OCI-LY1 (cell line): Measurements from ENCODE around the gene DNAH14.

Source experiments
- EZH2 ChIP-seq: fragments of 200-600 bp; sonication (generic), shearing (Covaris generic); IDR thresholded peaks from 2 replicates; pipeline ENCODE4 v1.8.0; 2017; ENCODE audit warnings: borderline replicate concordance, mixed run types, mild to moderate bottlenecking, antibody characterized with exemption, low read length, moderate library complexity, mixed read lengths
- TF ChIP-seq, protein P1 (sequence below): fragments of 200-600 bp; sonication (generic), shearing (Covaris generic); IDR thresholded peaks from 2 replicates; pipeline ENCODE4 v1.5.1; 2017; ENCODE audit warnings: mild to moderate bottlenecking, antibody characterized with exemption, low read length, moderate library complexity, mixed read lengths

GRCh38 chr1:225412803-225413351 lies 483.4 kb downstream of the DNAH14 start:
- TF ChIP-seq, protein P1, sequence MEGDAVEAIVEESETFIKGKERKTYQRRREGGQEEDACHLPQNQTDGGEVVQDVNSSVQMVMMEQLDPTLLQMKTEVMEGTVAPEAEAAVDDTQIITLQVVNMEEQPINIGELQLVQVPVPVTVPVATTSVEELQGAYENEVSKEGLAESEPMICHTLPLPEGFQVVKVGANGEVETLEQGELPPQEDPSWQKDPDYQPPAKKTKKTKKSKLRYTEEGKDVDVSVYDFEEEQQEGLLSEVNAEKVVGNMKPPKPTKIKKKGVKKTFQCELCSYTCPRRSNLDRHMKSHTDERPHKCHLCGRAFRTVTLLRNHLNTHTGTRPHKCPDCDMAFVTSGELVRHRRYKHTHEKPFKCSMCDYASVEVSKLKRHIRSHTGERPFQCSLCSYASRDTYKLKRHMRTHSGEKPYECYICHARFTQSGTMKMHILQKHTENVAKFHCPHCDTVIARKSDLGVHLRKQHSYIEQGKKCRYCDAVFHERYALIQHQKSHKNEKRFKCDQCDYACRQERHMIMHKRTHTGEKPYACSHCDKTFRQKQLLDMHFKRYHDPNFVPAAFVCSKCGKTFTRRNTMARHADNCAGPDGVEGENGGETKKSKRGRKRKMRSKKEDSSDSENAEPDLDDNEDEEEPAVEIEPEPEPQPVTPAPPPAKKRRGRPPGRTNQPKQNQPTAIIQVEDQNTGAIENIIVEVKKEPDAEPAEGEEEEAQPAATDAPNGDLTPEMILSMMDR = no peak
- TF ChIP-seq EZH2 = no peak
